WTC11 (cell line): Measurements from ENCODE around the gene AVPR1B.

Experiments
- ATF3 ChIP-seq: sonication (generic); formaldehyde crosslinking; conservative IDR thresholded peaks from 2 replicates; pipeline ENCODE4 v1.8.1; 2022; ENCODE audit warnings: mild to moderate bottlenecking, missing genetic modification reagents
- CTCF ChIP-seq: fragments of 200-600 bp; IDR thresholded peaks from 2 replicates; pipeline ENCODE4 v1.8.0; 2022; ENCODE audit warnings: antibody characterized with exemption
- TEAD1 ChIP-seq: sonication (generic); formaldehyde crosslinking; IDR thresholded peaks from 2 replicates; pipeline ENCODE4 v1.8.0; 2022; ENCODE audit warnings: mild to moderate bottlenecking, missing genetic modification reagents
- USF1 ChIP-seq: sonication (generic); formaldehyde crosslinking; IDR thresholded peaks from 2 replicates; pipeline ENCODE4 v1.8.0; 2022; ENCODE audit warnings: mild to moderate bottlenecking, missing genetic modification reagents
- USF2 ChIP-seq: sonication (generic); formaldehyde crosslinking; IDR thresholded peaks from 2 replicates; pipeline ENCODE4 v1.8.1; 2023; ENCODE audit warnings: mild to moderate bottlenecking, missing genetic modification reagents, moderate library complexity
- ZNF671 ChIP-seq: fragments of 250-450 bp; sonication (Bioruptor Pico); IDR thresholded peaks from 2 replicates; pipeline ENCODE4 v1.8.0; 2021; ENCODE audit warnings: mild to moderate bottlenecking
- TF ChIP-seq, protein P1 (sequence below): sonication (generic); formaldehyde crosslinking; IDR thresholded peaks from 2 replicates; pipeline ENCODE4 v1.8.1; 2022; ENCODE audit warnings: mild to moderate bottlenecking, moderate library complexity, missing genetic modification reagents
- TF ChIP-seq, protein P2 (sequence below): sonication (generic); formaldehyde crosslinking; IDR thresholded peaks from 2 replicates; pipeline ENCODE4 v1.8.1; 2022; ENCODE audit warnings: low read depth, missing genetic modification reagents, borderline replicate concordance
- TF ChIP-seq, protein P3 (sequence below): sonication (generic); formaldehyde crosslinking; IDR thresholded peaks from 2 replicates; pipeline ENCODE4 v1.8.0; 2023; ENCODE audit warnings: mild to moderate bottlenecking, missing genetic modification reagents

GRCh38 chr1:206068314-206068713 is 48.9 kb downstream of the AVPR1B start:
- TF ChIP-seq CTCF (no peak), USF1 (CRISPR knock-in tag) (no peak), ATF3 (CRISPR knock-in tag) (no peak), TEAD1 (CRISPR knock-in tag) (no peak), ZNF671 (CRISPR knock-in tag) (no peak), USF2 (CRISPR knock-in tag) (no peak)
- TF ChIP-seq, protein P1, sequence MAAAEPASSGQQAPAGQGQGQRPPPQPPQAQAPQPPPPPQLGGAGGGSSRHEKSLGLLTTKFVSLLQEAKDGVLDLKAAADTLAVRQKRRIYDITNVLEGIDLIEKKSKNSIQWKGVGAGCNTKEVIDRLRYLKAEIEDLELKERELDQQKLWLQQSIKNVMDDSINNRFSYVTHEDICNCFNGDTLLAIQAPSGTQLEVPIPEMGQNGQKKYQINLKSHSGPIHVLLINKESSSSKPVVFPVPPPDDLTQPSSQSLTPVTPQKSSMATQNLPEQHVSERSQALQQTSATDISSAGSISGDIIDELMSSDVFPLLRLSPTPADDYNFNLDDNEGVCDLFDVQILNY (CRISPR knock-in tag), result no peak
- TF ChIP-seq, protein P2, sequence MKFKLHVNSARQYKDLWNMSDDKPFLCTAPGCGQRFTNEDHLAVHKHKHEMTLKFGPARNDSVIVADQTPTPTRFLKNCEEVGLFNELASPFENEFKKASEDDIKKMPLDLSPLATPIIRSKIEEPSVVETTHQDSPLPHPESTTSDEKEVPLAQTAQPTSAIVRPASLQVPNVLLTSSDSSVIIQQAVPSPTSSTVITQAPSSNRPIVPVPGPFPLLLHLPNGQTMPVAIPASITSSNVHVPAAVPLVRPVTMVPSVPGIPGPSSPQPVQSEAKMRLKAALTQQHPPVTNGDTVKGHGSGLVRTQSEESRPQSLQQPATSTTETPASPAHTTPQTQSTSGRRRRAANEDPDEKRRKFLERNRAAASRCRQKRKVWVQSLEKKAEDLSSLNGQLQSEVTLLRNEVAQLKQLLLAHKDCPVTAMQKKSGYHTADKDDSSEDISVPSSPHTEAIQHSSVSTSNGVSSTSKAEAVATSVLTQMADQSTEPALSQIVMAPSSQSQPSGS (CRISPR knock-in tag), result no peak
- TF ChIP-seq, protein P3, sequence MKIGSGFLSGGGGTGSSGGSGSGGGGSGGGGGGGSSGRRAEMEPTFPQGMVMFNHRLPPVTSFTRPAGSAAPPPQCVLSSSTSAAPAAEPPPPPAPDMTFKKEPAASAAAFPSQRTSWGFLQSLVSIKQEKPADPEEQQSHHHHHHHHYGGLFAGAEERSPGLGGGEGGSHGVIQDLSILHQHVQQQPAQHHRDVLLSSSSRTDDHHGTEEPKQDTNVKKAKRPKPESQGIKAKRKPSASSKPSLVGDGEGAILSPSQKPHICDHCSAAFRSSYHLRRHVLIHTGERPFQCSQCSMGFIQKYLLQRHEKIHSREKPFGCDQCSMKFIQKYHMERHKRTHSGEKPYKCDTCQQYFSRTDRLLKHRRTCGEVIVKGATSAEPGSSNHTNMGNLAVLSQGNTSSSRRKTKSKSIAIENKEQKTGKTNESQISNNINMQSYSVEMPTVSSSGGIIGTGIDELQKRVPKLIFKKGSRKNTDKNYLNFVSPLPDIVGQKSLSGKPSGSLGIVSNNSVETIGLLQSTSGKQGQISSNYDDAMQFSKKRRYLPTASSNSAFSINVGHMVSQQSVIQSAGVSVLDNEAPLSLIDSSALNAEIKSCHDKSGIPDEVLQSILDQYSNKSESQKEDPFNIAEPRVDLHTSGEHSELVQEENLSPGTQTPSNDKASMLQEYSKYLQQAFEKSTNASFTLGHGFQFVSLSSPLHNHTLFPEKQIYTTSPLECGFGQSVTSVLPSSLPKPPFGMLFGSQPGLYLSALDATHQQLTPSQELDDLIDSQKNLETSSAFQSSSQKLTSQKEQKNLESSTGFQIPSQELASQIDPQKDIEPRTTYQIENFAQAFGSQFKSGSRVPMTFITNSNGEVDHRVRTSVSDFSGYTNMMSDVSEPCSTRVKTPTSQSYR (CRISPR knock-in tag), result no peak
